ENCODE data around the gene PRAMEF5.
"Not testable (repeated sequence)": the region's sequence is repeated elsewhere in the genome, so short reads cannot be mapped to it uniquely, and the experiment has no call there.

PRAMEF5 gene

GRCh38 chr1:13279617-13280016 lies 25.6 kb downstream of the PRAMEF5 start:
- DNase-seq = not testable (repeated sequence)

GRCh38 chr1:13285037-13285436 lies 31.0 kb downstream of the PRAMEF5 start, which contains the start of gene PRAMEF8:
Gene PRAMEF8 (minus strand): TSS chr1:13285137. CDS start chr1:13284091, 1,046 bp downstream.
- not testable (repeated sequence) for DNase-seq

- DNase-seq = not testable (repeated sequence)
These were observed 35.0 kb downstream of the PRAMEF5 start for GRCh38 chr1:13289030-13289429.

GRCh38 chr1:13297216-13297931 lies 43.4 kb downstream of the PRAMEF5 start:
- DNase-seq = not testable (repeated sequence)

GRCh38 chr1:13298699-13299098 lies 44.7 kb downstream of the PRAMEF5 start:
- not testable (repeated sequence) for DNase-seq

- DNase-seq = not testable (repeated sequence)
These were observed 48.2 kb downstream of the PRAMEF5 start for GRCh38 chr1:13302197-13302596.

GRCh38 chr1:13303239-13303638 lies 49.2 kb downstream of the PRAMEF5 start, which contains the start of gene PRAMEF33:
Gene PRAMEF33 (plus strand): TSS chr1:13303539. CDS start chr1:13305955, 2,416 bp downstream.
- not testable (repeated sequence) for DNase-seq

Data from right forelimb (tissue), 1 donor.